ENCODE results near the gene ZNF664.

ZNF664 gene

GRCh38 chr12:123937707-123938591, 35.1 kb upstream of the ZNF664 start:
- Mint-ChIP-seq H3K27me3 (peaks cover 6% of the 10 kb centered on the region), H3K9me3 (peaks cover 18% of the 10 kb centered on the region), H3K4me3 (peak overlapping the region; percentile 18), H3K36me3 (ENCODE audit: low read depth) (peaks cover 50% of the 10 kb centered on the region), H3K27ac (peak overlapping the region; percentile 75), H3K4me1 (ENCODE audit: low read depth) (peaks cover 36% of the 10 kb centered on the region)
- intact Hi-C loops (cut with micrococcal nuclease) = no loop called here

- Mint-ChIP-seq H3K27ac (peak overlapping the region; percentile 75), H3K9me3 (peaks cover 18% of the 10 kb centered on the region), H3K4me1 (ENCODE audit: low read depth) (peaks cover 36% of the 10 kb centered on the region), H3K27me3 (no peaks in the 10 kb centered on the region), H3K4me3 (peak overlapping the region; percentile 18), H3K36me3 (ENCODE audit: low read depth) (peaks cover 59% of the 10 kb centered on the region)
- intact Hi-C loops (cut with micrococcal nuclease) = no loop called here
Measured at GRCh38 chr12:123938679-123939480, 34.1 kb upstream of the ZNF664 start.

GRCh38 chr12:123939716-123940626, 33.0 kb upstream of the ZNF664 start:
- H3K36me3 Mint-ChIP-seq (ENCODE audit: low read depth) = peaks cover 67% of the 10 kb centered on the region
- peaks cover 36% of the 10 kb centered on the region for H3K4me1 Mint-ChIP-seq (ENCODE audit: low read depth)
- no peak overlapping the region for H3K27ac Mint-ChIP-seq

GRCh38 chr12:123940627-123940966, 32.4 kb upstream of the ZNF664 start:
- Mint-ChIP-seq H3K27ac (no peak overlapping the region), H3K9me3 (peaks cover 18% of the 10 kb centered on the region)

More at GRCh38 chr12:123939716-123940626, 33.0 kb upstream of the ZNF664 start:
- Mint-ChIP-seq H3K9me3 (peaks cover 18% of the 10 kb centered on the region), H3K4me3 (no peak overlapping the region), H3K27me3 (no peaks in the 10 kb centered on the region)
- intact Hi-C loops (cut with micrococcal nuclease) = no loop called here

GRCh38 chr12:123941000-123941399, 32.0 kb upstream of the ZNF664 start:
- Mint-ChIP-seq H3K27ac (peak overlapping the region; percentile 63), H3K4me3 (no peak overlapping the region), H3K9me3 (peaks cover 18% of the 10 kb centered on the region), H3K36me3 (ENCODE audit: low read depth) (peaks cover 66% of the 10 kb centered on the region), H3K4me1 (ENCODE audit: low read depth) (peaks cover 36% of the 10 kb centered on the region), H3K27me3 (no peaks in the 10 kb centered on the region)
- intact Hi-C loops (cut with micrococcal nuclease) = no loop called here

More at GRCh38 chr12:123940627-123940966, 32.4 kb upstream of the ZNF664 start:
- intact Hi-C loops (cut with micrococcal nuclease) = no loop called here
- no peak overlapping the region for H3K4me3 Mint-ChIP-seq
- peaks cover 36% of the 10 kb centered on the region for H3K4me1 Mint-ChIP-seq (ENCODE audit: low read depth)
- peaks cover 67% of the 10 kb centered on the region for H3K36me3 Mint-ChIP-seq (ENCODE audit: low read depth)
- no peaks in the 10 kb centered on the region for H3K27me3 Mint-ChIP-seq

- intact Hi-C loops (cut with micrococcal nuclease) = no loop called here
- Mint-ChIP-seq H3K27me3 (no peaks in the 10 kb centered on the region), H3K4me3 (no peak overlapping the region), H3K36me3 (ENCODE audit: low read depth) (peaks cover 58% of the 10 kb centered on the region), H3K4me1 (ENCODE audit: low read depth) (peaks cover 36% of the 10 kb centered on the region), H3K27ac (peak overlapping the region; percentile 63), H3K9me3 (peaks cover 18% of the 10 kb centered on the region)
Measured at GRCh38 chr12:123941624-123942237, 31.3 kb upstream of the ZNF664 start.

- Mint-ChIP-seq H3K4me1 (ENCODE audit: low read depth) (peaks cover 36% of the 10 kb centered on the region), H3K36me3 (ENCODE audit: low read depth) (peaks cover 53% of the 10 kb centered on the region), H3K4me3 (no peak overlapping the region), H3K27ac (peak overlapping the region; percentile 63), H3K9me3 (peaks cover 18% of the 10 kb centered on the region), H3K27me3 (no peaks in the 10 kb centered on the region)
- intact Hi-C loops (cut with micrococcal nuclease) = no loop called here
Measured at GRCh38 chr12:123942238-123942653, 30.8 kb upstream of the ZNF664 start.

GRCh38 chr12:123942911-123943648, 29.9 kb upstream of the ZNF664 start:
- peaks cover 46% of the 10 kb centered on the region for H3K36me3 Mint-ChIP-seq (ENCODE audit: low read depth)
- H3K27ac Mint-ChIP-seq = no peak overlapping the region
- intact Hi-C loops (cut with micrococcal nuclease) = no loop called here
- peaks cover 18% of the 10 kb centered on the region for H3K9me3 Mint-ChIP-seq
- H3K27me3 Mint-ChIP-seq = no peaks in the 10 kb centered on the region
- no peak overlapping the region for H3K4me3 Mint-ChIP-seq
- peaks cover 28% of the 10 kb centered on the region for H3K4me1 Mint-ChIP-seq (ENCODE audit: low read depth)

GRCh38 chr12:123943816-123944215, 29.2 kb upstream of the ZNF664 start:
- Mint-ChIP-seq H3K36me3 (ENCODE audit: low read depth) (peaks cover 50% of the 10 kb centered on the region), H3K4me3 (no peak overlapping the region), H3K9me3 (peaks cover 18% of the 10 kb centered on the region), H3K27ac (no peak overlapping the region), H3K27me3 (no peaks in the 10 kb centered on the region), H3K4me1 (ENCODE audit: low read depth) (peaks cover 21% of the 10 kb centered on the region)
- intact Hi-C loops (cut with micrococcal nuclease) = no loop called here

- H3K4me1 Mint-ChIP-seq (ENCODE audit: low read depth) = peaks cover 16% of the 10 kb centered on the region
- H3K27ac Mint-ChIP-seq = no peak overlapping the region
- peaks cover 57% of the 10 kb centered on the region for H3K36me3 Mint-ChIP-seq (ENCODE audit: low read depth)
- H3K27me3 Mint-ChIP-seq = no peaks in the 10 kb centered on the region
- intact Hi-C loops (cut with micrococcal nuclease) = no loop called here
- no peak overlapping the region for H3K4me3 Mint-ChIP-seq
- H3K9me3 Mint-ChIP-seq = peaks cover 18% of the 10 kb centered on the region
Measured at GRCh38 chr12:123944696-123945095, 28.3 kb upstream of the ZNF664 start.

GRCh38 chr12:123945287-123946151, 27.5 kb upstream of the ZNF664 start:
- Mint-ChIP-seq H3K27ac (no peak overlapping the region), H3K9me3 (peaks cover 18% of the 10 kb centered on the region), H3K27me3 (no peaks in the 10 kb centered on the region), H3K36me3 (ENCODE audit: low read depth) (peaks cover 55% of the 10 kb centered on the region), H3K4me3 (no peak overlapping the region), H3K4me1 (ENCODE audit: low read depth) (peaks cover 12% of the 10 kb centered on the region)
- intact Hi-C loops (cut with micrococcal nuclease) = no loop called here

GRCh38 chr12:123946152-123946515, 26.9 kb upstream of the ZNF664 start:
- intact Hi-C loops (cut with micrococcal nuclease) = no loop called here
- Mint-ChIP-seq H3K36me3 (ENCODE audit: low read depth) (peaks cover 51% of the 10 kb centered on the region), H3K4me3 (no peak overlapping the region), H3K27me3 (no peaks in the 10 kb centered on the region), H3K4me1 (ENCODE audit: low read depth) (peaks cover 15% of the 10 kb centered on the region), H3K9me3 (peaks cover 18% of the 10 kb centered on the region), H3K27ac (no peak overlapping the region)
